Activated CD4-positive, alpha-beta T cell treated with anti-CD3 and anti-CD28 coated beads, Interleukin-2, amount 50 U/mL, for 16 hours (primary cell): ENCODE results near the gene SEL1L2.

Experiments used
- DNase-seq: peaks from one replicate; pipeline ENCODE4 v3.0.0-alpha.2; 2020

SEL1L2 gene

DNA sequence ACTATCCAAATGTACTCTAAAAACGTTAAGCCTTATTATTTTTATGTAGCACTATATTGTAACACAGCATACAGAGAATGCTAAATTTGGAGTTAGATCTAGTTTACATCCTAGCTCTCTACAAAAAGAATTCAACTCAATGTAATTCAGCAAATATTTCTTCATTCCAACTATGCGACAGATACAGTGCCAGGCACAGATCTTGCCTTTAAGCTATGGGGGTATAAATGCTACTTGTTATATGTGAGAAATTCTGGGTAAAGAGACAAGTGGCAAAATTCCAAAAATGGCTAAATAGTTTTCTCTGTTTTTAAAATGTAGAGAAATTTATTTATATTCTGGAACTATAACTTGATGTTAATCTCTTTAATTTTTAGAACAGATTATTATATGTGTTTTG lies 63.2 kb downstream of the SEL1L2 start:
- no peak for DNase-seq

DNA sequence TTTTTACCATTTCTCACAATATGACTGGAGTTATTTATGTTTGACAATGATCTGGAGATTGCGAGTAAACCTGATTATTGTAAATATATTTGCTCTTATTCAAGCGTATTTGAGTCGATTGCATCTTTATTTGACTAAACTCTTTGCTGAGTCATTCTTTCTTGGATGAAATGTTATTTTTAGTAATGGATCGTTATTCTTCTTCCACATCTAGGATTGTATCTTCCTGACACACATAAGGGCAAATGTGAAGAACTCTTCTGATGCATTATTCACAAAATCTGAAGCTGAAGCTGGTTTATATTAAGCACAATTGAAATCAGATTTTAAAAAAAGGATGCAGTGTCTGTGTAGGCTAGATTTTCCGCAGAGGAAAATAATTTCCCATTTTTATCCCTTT lies 68.2 kb downstream of the SEL1L2 start:
- DNase-seq = no peak

DNA sequence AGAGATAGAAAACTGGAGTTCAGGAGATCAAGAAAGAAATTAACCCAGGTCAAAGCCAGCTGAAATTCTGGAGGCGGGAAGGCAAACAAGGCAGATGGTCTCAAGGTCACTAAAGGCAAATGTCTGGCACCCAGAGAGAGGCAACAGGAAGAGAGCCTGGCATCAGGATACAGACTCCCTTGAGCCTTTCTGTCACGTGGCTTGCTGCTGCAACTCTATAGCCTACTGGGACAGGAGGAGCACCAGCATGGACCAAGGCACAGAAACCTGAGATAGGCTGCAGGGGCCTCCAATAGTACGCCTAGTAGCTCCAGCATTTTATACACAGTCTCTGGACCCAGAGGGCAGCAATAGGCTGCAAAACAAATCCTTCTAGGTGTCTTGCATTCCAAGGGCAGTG lies 75.1 kb downstream of the SEL1L2 start:
- no peak for DNase-seq

GRCh38 chr20:13913572-13913971 lies 76.8 kb downstream of the SEL1L2 start:
- no peak for DNase-seq

- no peak for DNase-seq
These were observed 77.3 kb downstream of the SEL1L2 start for GRCh38 chr20:13913131-13913530.

- no peak for DNase-seq
These were observed 79.9 kb downstream of the SEL1L2 start for GRCh38 chr20:13910492-13910891.

DNA sequence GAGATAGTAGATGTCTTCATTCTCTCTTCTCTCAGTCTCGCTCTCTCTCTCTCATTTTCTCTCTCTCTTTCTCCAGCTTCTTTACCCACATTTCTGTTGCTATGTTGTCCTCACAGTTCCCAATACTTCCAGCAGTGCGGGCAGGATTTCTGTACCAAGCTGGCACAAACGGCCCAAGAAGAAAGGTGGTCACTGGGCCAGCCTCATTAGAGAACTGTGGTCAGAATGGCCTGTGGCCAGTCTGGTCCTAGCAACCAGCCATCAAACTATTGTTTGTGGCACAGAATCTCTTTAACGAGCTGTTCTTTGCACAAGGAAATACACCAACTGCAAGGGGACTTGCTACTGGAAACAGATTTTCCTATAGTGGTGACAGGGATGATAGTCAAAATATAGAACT lies 81.3 kb downstream of the SEL1L2 start:
- no peak for DNase-seq

- no peak for DNase-seq
These were observed 85.6 kb downstream of the SEL1L2 start for GRCh38 chr20:13904766-13905165.

GRCh38 chr20:13900496-13900895 lies 89.9 kb downstream of the SEL1L2 start:
- DNase-seq = no peak

- DNase-seq = no peak
These were observed 92.3 kb downstream of the SEL1L2 start for GRCh38 chr20:13898012-13898612.

- DNase-seq = no peak
These were observed 98.8 kb downstream of the SEL1L2 start for GRCh38 chr20:13891575-13891974.

GRCh38 chr20:13884803-13885202 lies 105.6 kb downstream of the SEL1L2 start:
- DNase-seq = no peak

DNA sequence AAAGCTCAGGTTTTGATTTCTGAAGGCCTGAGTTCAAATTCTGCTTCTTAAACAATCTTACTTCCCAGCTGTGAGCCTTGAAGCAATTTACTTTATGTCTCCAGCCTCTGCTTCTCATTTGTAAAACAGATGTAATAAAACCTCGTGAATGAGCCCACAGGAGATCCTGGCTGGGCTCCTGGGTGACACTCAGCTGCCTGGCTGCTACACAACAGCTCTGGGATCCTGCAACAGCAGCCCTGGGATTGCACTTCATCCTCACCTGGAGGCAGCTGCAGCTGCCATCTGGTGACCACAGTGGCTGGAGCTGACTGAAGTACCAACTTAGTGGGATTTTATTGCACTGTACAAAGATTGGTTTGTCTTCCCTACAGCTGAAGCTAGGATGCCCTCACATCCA lies 107.0 kb downstream of the SEL1L2 start:
- DNase-seq = no peak

DNA sequence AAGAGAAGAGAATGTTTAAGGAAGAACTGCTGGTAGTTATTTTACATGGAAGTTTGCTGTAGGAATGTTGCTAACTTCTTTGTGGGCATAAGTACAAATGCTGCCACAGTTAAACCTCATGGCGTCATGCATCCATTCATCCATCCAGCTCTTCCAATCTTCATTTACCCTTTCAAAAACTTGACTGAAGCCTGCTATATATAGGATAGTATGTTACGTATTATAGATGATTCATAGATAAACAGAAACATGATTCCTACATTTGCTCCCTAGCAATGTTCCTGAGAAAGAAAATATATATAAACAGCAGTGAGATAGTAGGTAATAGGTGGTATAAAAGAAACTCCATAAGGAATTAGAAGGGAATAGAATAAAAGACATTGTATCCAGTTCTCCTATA lies 111.8 kb downstream of the SEL1L2 start:
- DNase-seq = no peak

GRCh38 chr20:13877793-13878192 lies 112.6 kb downstream of the SEL1L2 start:
- no peak for DNase-seq

GRCh38 chr20:13875265-13875811 lies 115.1 kb downstream of the SEL1L2 start:
- no peak for DNase-seq

GRCh38 chr20:13874394-13875157 lies 115.8 kb downstream of the SEL1L2 start:
- DNase-seq = no peak

GRCh38 chr20:13873831-13874230 lies 116.6 kb downstream of the SEL1L2 start:
- DNase-seq = no peak

- no peak for DNase-seq
These were observed 120.2 kb downstream of the SEL1L2 start for GRCh38 chr20:13870170-13870748.

DNA sequence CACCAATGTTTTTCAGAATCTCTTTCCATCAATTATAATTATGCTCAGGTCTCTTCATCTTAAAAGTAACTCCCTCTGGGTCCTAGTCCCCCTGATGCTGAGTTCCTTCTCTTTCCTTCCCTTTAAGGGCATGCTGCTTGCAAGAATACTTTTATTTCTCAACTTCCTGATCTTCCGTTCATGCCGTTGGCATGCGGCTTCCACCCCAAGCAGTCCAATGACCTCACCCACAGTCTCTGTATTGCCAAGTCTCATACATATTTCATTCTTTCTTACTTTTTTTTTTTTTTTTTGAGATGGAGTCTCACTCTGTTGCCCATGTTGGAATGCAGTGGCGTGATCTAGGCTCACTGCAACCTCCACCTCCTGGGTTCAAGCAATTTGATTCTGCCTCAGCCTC lies 122.1 kb downstream of the SEL1L2 start:
- no peak for DNase-seq

- no peak for DNase-seq
These were observed 124.5 kb downstream of the SEL1L2 start for GRCh38 chr20:13865791-13866351.

GRCh38 chr20:13865156-13865555 lies 125.3 kb downstream of the SEL1L2 start:
- DNase-seq = no peak

DNA sequence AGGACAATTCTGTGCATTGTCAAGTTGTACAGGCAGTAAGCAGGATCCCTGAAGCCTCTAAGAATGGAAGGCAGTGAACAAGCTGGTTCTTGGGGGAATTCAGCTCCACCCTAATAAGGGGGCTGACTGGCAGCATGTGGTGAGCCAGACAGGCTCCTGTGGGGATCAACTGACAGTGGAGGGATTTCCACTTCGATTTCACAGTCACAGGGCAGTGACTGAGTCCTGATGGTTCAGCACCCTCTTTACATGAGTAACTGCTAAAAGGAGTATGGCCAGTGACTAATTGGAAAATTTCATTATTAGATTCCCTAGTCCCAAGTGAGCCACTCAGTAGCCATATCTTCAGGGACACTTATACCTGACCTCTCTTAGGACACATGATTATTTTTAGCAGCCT lies 127.2 kb downstream of the SEL1L2 start:
- DNase-seq = no peak

DNA sequence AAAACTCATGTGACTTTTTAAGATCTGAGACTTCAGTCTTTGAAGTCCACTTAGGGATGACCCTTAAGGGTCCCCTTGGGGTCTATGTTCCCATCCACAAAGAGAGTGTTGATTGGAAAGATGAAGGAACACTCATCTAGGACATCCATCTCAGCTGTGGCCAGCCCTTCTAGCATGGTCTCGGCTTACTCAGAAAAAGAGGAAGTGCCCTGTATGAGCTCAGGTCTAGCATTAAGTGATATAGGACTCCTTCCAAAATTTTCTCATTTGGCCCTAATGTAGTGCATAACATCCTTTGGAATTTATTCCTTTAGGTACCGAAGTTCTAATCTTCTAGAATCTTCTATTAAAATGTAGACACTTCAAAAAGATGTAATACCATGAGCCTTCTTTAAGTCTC lies 128.2 kb downstream of the SEL1L2 start:
- DNase-seq = no peak
